MM.1S (cell line): ENCODE data around the gene FBXL13.
"Not testable (repeated sequence)": the region's sequence is repeated elsewhere in the genome, so short reads cannot be mapped to it uniquely, and the experiment has no call there.

Experiments
- DNase-seq: peaks from one replicate; pipeline ENCODE4 v3.0.0-alpha.2; 2015
- H2AFZ ChIP-seq: fragments of 300-600 bp; sonication (generic); 2 replicates; pipeline ENCODE4 v1.6.0; 2016; ENCODE audit warnings: antibody characterized with exemption, low read length
- H3F3A ChIP-seq: fragments of 300-600 bp; sonication (generic); 2 replicates; pipeline ENCODE4 v1.6.1; 2016; ENCODE audit warnings: mild to moderate bottlenecking, antibody characterized with exemption, low read length, moderate library complexity, mixed read lengths; ENCODE audit not compliant: insufficient read depth
- H3K27ac ChIP-seq: fragments of 300-600 bp; sonication (generic); 2 replicates; pipeline ENCODE4 v1.5.1; 2016; ENCODE audit warnings: mild to moderate bottlenecking, low read length
- H3K27me3 ChIP-seq: fragments of 300-600 bp; sonication (generic); replicated peaks from 2 replicates; pipeline ENCODE4 v1.6.0; 2016; ENCODE audit warnings: low read length; ENCODE audit not compliant: insufficient read depth
- H3K36me3 ChIP-seq: fragments of 300-600 bp; sonication (generic); replicated peaks from 2 replicates; pipeline ENCODE4 v1.6.1; 2016; ENCODE audit warnings: mild to moderate bottlenecking, low read length, mixed read lengths; ENCODE audit not compliant: insufficient read depth
- H3K4me1 ChIP-seq: fragments of 300-600 bp; sonication (generic); 2 replicates; pipeline ENCODE4 v1.6.1; 2016; ENCODE audit warnings: low read length, mixed read lengths
- H3K4me2 ChIP-seq: fragments of 300-600 bp; sonication (generic); 2 replicates; pipeline ENCODE4 v1.6.0; 2016; ENCODE audit warnings: low read depth, low read length
- H3K4me3 ChIP-seq: fragments of 300-600 bp; sonication (generic); 2 replicates; pipeline ENCODE4 v1.5.1; 2016; ENCODE audit warnings: low read length, mixed read lengths
- H3K79me2 ChIP-seq: fragments of 300-600 bp; sonication (generic); 2 replicates; pipeline ENCODE4 v1.6.1; 2016; ENCODE audit warnings: mixed run types, low read length, mixed read lengths
- H3K9ac ChIP-seq: fragments of 300-600 bp; sonication (generic); 2 replicates; pipeline ENCODE4 v1.6.1; 2016; ENCODE audit warnings: low read length, mixed read lengths
- H3K9me2 ChIP-seq: fragments of 300-600 bp; sonication (generic); replicated peaks from 2 replicates; pipeline ENCODE4 v1.6.1; 2016; ENCODE audit warnings: mild to moderate bottlenecking, low read length, mixed read lengths; ENCODE audit not compliant: insufficient read depth
- H3K9me3 ChIP-seq: fragments of 300-600 bp; sonication (generic); replicated peaks from 2 replicates; pipeline ENCODE4 v1.6.1; 2016; ENCODE audit warnings: mild to moderate bottlenecking, low read length, mixed read lengths; ENCODE audit not compliant: insufficient read depth
- H4K20me1 ChIP-seq: fragments of 300-600 bp; sonication (generic); 2 replicates; pipeline ENCODE4 v1.6.1; 2016; ENCODE audit warnings: mild to moderate bottlenecking, low read length, moderate library complexity, mixed read lengths; ENCODE audit not compliant: insufficient read depth
- CTCF ChIP-seq: fragments of 300-600 bp; sonication (generic); IDR thresholded peaks from 2 replicates; pipeline ENCODE4 v1.5.1; 2016; ENCODE audit warnings: antibody characterized with exemption, low read length, mixed read lengths
- EZH2 ChIP-seq: fragments of 300-600 bp; sonication (generic); optimal IDR thresholded peaks from 2 replicates; pipeline ENCODE3; 2017; ENCODE audit warnings: low read depth, mild to moderate bottlenecking, antibody characterized with exemption, low read length, mixed read lengths
- EZH2phosphoT487 ChIP-seq: fragments of 300-600 bp; sonication (generic); IDR thresholded peaks from 2 replicates; pipeline ENCODE4 v1.6.1; 2018; ENCODE audit warnings: antibody characterized with exemption, low read length

Gene FBXL13

GRCh38 chr7:103031024-103031423 is 43.6 kb downstream of the FBXL13 start:
- Histone ChIP-seq H3K9me3 (no peaks in the 10 kb centered on the region), H2AFZ (no peak overlapping the region)

GRCh38 chr7:103025341-103025740 is 49.3 kb downstream of the FBXL13 start:
- no peak for TF ChIP-seq EZH2
- no peak for TF ChIP-seq EZH2phosphoT487
- no peak for TF ChIP-seq CTCF
- no peak overlapping the region for H3K4me3 ChIP-seq
- H4K20me1 ChIP-seq = no peaks in the 10 kb centered on the region
- no peak overlapping the region for H3K9ac ChIP-seq
- no peaks in the 10 kb centered on the region for H3K4me1 ChIP-seq
- no peak overlapping the region for H2AFZ ChIP-seq
- H3K79me2 ChIP-seq = no peaks in the 10 kb centered on the region
- no peak overlapping the region for H3K4me2 ChIP-seq
- H3K36me3 ChIP-seq = no peaks in the 10 kb centered on the region
- H3K9me3 ChIP-seq = no peaks in the 10 kb centered on the region
- no peaks in the 10 kb centered on the region for H3K9me2 ChIP-seq
- H3K27me3 ChIP-seq = no peaks in the 10 kb centered on the region
- no peaks in the 10 kb centered on the region for H3F3A ChIP-seq
- DNase-seq = no peak
- H3K27ac ChIP-seq = no peak overlapping the region

More at GRCh38 chr7:103031024-103031423, 43.6 kb downstream of the FBXL13 start:
- no peak overlapping the region for H3K9ac ChIP-seq
- no peaks in the 10 kb centered on the region for H3K9me2 ChIP-seq
- no peak overlapping the region for H3K4me3 ChIP-seq
- H3K79me2 ChIP-seq = no peaks in the 10 kb centered on the region
- no peaks in the 10 kb centered on the region for H4K20me1 ChIP-seq
- no peaks in the 10 kb centered on the region for H3K36me3 ChIP-seq
- H3K4me2 ChIP-seq = no peak overlapping the region
- H3F3A ChIP-seq = no peaks in the 10 kb centered on the region
- no peak overlapping the region for H3K27ac ChIP-seq
- TF ChIP-seq EZH2 (no peak), CTCF (no peak)
- no peaks in the 10 kb centered on the region for H3K27me3 ChIP-seq
- H3K4me1 ChIP-seq = no peaks in the 10 kb centered on the region
- no peak for DNase-seq

- not testable (repeated sequence) for H3K79me2 ChIP-seq, H3K9me3 ChIP-seq, H3K36me3 ChIP-seq, H3K9ac ChIP-seq, H3K4me2 ChIP-seq, H3K9me2 ChIP-seq, H3F3A ChIP-seq, H3K27ac ChIP-seq, DNase-seq, H3K4me3 ChIP-seq, H3K27me3 ChIP-seq, H4K20me1 ChIP-seq, H2AFZ ChIP-seq, H3K4me1 ChIP-seq
Measured at GRCh38 chr7:103023578-103023977, 51.0 kb downstream of the FBXL13 start.

GRCh38 chr7:103021490-103021889 is 53.1 kb downstream of the FBXL13 start:
- H3K27ac ChIP-seq, H3K4me2 ChIP-seq, H3K9me2 ChIP-seq, H4K20me1 ChIP-seq, H3K79me2 ChIP-seq, H3K4me3 ChIP-seq, H3K36me3 ChIP-seq, H3K27me3 ChIP-seq, DNase-seq, H3K9me3 ChIP-seq, H3K9ac ChIP-seq, H2AFZ ChIP-seq, H3F3A ChIP-seq, H3K4me1 ChIP-seq: not testable (repeated sequence)

- H3K4me2 ChIP-seq, H3K9ac ChIP-seq, H3F3A ChIP-seq, H3K27me3 ChIP-seq, DNase-seq, H3K36me3 ChIP-seq, H3K4me3 ChIP-seq, H3K27ac ChIP-seq, H3K9me2 ChIP-seq, H3K4me1 ChIP-seq, H3K9me3 ChIP-seq, H4K20me1 ChIP-seq, H3K79me2 ChIP-seq, H2AFZ ChIP-seq: not testable (repeated sequence)
Measured at GRCh38 chr7:103020876-103021275, 53.7 kb downstream of the FBXL13 start.

- not testable (repeated sequence) for DNase-seq, H2AFZ ChIP-seq, H3K27ac ChIP-seq, H3K9me3 ChIP-seq, H3K79me2 ChIP-seq, H3K4me2 ChIP-seq, H3F3A ChIP-seq, H3K36me3 ChIP-seq, H3K4me3 ChIP-seq, H4K20me1 ChIP-seq, H3K9ac ChIP-seq, H3K4me1 ChIP-seq, H3K27me3 ChIP-seq, H3K9me2 ChIP-seq
Measured at GRCh38 chr7:103018295-103018694, 56.3 kb downstream of the FBXL13 start.
